Suppressor macrophage treated with lipopolysaccharide for 1 hour (primary cell): ENCODE results near the gene SLC22A31.

ENCODE experiments used
- DNase-seq, 3 donors: peaks; one replicate each; pipeline ENCODE4 v3.0.0-alpha.2; 2020 to 2022

The SLC22A31 gene

DNA sequence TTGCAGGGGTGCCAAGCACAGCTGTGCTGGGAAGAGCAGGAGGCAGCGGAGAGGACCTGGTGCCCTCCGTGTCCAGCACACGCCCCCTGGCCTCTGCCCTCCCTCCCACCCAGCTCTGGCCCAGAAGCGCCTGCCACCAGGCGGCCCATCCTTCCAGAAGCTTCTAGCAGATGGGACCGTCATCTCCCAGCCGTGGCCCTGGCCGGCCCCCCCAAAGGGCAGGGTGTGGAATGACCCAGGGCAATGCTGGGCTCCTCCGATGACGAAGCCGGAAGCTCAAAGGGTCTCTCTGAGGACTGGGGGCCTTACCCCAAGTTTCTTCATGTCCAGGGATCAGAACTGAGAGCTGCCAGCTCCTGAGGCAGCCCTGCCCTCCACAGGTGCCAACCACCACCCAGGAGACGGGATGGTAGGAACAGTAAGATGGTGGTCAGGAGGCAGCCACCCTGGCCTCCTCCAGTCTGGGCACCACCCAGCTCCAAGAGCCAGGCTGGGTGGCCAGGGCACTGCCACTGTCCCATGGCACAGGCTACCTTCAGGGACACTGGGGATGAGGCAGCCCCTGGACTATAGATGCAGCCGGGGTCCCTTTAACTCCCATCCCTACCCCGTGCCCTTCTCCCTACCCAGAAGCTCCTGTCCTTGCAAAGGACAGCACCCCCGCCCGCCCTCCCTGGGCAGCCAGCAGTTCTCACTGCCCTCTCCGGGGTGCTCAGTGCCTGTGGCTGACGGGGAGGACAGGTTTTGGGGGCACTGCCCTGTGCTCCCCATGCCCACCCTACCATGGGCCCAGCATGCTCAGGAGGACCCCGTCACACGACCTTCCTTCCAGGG lies 35.3 kb downstream of the SLC22A31 start:
- DNase-seq, result no peak

DNA sequence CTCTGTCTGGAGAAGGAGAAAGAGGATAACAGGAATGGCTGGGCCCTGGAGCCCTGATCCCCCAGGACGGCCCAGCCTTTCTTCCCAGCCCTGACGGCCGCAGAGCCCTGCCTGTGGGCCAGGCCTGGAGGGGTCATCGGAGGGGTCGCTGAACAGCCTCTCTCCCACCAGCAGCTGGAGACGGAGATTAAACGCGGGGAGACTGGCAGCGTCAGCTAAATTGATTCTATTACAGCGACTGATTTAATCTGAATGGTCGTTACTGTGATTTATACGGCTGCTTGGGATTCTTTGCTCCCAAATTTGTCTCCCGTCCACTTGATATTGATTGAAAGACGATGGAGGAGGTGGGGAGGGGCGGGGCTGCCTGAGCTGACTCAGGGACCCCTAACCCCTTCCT lies 35.9 kb downstream of the SLC22A31 start:
- DNase-seq, result no peak

DNA sequence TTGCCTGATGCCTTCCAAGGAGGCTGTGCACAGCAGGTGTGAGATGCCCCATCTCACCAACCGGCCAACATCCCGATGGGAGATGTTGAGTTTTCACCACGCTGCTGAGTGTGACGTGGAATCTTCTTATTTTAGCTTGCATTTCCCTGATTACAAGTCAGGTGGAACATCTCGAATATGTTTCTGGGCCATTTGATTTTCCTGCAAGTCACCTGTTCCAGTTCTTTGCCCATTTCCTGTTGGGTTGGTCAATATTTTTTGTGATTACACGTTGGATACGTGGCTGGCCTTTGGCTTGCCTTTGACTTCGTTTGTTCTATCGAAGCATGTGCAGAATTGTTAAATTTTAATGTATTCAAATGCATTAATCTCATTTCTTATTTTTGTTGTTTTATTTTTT lies 37.0 kb downstream of the SLC22A31 start:
- DNase-seq, result no peak

DNA sequence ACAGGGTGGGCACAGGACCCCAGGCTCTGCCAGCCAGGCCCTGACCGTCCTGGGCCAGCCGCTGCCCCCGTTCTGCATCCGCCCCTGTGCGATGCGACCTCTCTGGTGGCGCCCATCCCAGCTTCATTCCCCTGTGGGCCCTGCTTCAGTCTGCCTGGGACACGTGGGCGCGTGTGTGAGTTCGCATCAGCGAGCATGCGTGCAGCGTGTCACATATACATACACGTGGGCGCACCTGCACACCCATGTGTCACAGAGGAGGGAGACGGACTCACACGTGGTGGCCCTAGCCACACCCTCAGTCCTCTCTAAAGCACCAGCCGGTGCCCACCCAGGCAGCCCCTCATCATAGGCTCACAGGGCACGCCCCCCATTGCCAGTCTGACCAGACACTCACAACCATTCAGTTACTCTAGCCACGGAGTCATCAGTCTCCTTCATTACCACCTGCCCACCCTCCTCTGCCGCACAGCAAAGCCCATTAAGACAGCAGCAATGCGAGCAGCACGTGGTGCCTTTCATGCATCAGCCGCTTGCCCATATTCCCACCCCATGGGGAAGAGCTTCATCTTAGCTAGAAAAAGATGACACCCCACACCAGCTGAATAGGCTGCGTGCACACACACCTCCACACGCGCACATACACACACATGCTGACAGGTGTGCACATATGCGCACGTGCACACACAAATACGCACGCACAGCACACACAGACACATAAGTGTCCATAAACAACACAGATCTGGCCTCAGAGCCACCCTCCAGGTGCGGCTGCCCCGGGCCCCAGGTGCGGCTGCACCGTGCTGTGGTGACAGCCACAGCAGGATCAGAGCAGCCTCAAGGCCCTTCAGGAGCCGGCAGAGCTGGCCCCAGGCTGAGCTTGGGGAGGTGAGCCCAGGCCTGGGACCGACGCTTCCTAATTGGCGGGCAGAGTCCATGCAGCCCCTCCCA lies 38.3 kb downstream of the SLC22A31 start:
- no peak for DNase-seq

DNA sequence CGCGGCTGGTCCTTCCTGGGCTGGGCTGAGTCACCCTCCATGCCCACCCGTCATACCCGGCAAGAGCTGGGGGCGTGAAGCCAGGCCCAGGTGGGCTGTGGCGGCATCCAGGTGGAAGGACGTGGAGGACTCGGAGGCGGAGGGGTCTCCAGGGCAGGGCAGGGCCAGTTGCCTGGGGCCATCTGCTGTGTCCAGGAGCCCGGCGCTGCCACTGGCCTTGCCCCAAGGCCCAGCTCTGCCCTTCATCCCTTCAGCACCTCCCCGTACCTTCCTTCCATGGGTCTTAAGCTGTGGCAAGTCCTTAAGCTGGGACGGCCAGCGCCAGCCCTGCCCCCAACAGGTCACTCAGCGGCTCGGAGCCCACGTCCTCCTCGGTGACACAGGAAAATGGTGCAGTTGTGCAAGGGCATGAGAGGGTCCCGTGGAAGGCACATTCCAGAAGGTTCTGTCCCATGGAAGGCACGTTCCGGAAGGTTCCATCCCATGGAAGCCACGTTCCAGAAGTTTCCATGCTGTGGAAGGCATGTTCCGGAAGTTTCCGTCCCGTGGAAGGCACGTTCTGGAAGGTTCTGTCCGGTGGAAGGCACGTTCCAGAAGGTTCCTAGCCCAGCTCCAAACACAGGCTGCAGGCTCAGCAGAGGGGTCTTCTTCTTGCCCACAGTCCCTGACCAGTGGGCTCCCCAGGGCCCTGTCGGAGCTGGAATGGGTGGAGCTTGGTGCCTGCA lies 39.2 kb downstream of the SLC22A31 start:
- DNase-seq, result no peak

DNA sequence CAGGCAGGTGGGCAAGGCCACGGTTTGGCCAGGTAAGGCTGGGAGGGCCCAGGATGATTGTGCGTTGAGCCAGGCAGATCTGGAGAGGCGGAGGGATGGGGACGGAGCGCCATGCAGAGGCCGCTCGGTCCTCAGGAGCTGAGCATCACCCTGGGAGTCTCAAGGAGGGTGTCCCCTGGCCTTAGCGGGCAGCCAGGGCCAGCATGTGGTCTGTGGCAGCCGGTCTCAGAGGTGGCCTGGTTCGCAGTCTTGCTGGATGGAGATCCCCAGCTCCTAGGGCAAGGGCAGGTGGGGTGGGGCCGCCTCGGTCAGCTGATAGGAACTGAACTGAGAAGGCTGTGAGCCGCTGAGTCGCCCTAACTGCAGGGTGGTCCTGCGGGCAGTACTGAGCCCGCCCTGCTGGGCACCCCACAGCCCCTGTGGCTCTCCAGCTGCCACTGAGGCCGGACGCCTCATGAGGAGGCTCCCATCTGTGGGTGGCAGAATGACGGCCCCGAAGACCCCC lies 40.4 kb downstream of the SLC22A31 start:
- DNase-seq, result no peak

DNA sequence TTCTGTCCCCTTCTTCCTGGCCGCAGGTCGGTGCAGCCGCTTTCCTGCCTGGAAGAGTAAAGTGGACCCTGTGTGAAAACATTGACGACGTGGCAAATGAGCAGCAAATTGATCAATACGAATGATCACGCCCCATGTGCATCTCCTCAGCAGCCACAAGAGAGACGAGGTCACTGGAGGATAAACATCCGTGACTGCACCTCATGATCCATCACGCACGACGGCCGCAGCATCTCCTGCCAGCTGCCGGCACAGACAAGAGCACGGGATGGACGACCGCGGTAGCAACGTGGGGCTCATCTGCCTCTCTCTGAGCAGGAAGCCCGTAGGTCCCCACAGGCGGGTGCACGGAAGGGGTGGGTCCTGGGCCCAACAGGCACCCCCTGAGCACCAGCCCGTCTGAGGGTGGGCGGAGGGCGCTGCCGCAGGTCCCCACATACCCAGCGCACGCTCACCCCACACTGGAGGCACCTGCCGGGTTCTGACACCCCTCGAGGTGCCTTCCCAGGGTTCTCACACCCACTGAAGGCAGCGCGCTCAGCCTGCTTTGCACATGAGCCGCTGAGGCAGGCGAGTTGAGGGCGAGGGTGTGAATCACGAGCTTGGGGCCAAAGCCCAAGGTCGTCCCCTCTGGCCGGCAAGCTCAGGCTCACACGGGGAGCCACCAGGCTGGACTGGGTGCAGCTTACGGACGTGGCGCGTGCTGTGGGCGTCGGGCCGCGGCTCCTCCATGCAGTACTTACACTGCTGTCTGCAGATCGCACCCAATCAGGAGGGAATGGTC lies 41.1 kb downstream of the SLC22A31 start:
- DNase-seq, result no peak

DNA sequence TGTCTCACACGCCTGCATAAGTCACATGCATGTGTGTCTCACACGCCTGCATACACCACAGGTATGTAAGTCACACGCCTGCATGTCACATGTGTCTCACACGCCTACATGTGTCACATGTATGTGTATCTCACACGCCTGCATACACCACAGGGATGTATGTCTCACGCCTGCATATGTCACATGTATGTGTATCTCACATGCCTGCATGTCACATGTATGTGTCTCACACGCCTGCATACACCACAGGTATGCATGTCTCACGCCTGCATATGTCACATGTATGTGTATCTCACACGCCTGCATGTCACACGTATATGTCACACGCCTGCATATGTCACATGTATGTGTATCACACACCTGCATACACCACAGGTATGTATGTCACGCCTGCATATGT lies 42.6 kb downstream of the SLC22A31 start:
- no peak for DNase-seq

DNA sequence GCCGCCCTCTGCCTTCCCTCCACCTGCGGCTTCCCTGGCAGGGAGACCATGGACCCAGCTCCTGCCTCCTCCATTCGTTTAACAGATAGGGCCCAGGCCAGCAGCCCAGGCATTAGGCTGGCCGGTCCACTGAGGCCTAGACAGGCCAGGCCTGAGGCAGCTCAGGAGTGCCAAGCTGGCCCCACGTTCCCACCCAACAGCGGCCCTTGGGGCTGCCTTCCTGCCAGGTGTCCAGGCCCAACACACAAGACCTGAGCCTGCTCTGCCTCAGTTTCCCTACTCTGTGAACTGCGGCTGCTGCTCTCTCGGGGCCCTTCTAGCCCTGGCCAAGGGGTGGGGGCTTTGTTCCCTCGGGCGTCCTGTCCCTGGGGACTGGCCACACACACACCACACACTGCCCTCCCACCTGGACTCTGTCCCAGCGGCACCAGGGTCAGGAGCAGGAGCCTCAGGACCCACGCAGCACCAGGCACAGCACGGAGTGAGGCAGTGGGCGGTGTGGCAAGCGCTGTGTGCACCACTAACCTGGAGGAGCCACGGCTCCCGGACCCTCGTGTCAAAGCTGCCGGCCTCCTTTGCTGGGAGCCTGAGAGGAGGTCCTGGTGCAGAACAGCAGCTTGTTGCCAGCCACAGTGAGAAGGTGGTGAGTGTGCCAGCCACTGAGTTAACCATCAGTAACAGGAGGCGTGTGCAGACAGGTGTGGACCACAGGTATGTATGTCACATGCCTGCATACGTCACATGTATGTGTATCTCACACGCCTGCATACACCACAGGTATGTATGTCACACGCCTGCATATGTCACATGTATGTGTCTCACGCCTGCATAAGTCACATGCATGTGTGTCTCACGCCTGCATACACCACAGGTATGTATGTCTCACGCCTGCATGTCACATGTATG lies 43.3 kb downstream of the SLC22A31 start:
- no peak for DNase-seq

DNA sequence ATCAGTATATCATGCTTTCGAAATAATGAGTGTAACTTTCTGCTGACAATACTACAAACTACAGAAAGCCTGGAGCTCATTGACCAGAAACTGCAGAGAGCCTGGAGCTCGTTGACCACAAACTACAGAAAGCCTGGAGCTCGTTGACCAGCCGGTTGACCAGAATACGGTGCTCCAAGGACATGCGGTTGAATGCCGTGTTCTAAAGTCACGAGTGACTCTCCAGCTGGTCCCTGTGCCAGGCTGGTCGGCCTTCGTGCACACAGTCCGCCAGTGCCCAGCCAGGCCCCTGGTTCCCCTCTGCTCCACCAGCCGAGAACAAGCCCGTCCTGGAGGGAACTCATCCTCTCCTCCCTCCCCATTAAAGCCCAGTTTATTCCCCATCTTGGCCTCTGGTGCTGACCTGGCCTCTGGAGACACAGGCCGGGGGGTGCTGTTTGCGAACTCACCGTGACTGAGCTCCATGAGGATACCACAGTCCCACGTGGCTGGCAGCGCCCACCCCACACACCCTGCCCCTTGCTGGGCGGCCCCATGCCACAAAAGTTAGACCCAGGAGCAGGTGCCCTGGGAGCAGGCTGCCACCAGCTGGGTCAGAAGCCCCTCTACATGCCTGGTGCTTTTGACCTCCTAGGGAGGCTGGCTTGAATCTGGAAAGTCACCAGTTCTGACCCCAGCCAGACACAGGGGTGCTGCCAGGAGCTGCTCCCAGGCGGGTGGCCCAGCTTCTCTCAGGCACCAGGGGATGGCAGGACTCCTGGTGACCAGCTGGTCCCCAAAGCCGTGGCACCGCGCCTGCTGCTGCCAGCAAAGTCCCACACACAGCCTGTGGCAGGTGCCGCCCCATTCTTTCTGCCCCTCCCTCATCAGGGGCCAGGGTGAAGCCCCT lies 44.2 kb downstream of the SLC22A31 start:
- DNase-seq, result no peak

DNA sequence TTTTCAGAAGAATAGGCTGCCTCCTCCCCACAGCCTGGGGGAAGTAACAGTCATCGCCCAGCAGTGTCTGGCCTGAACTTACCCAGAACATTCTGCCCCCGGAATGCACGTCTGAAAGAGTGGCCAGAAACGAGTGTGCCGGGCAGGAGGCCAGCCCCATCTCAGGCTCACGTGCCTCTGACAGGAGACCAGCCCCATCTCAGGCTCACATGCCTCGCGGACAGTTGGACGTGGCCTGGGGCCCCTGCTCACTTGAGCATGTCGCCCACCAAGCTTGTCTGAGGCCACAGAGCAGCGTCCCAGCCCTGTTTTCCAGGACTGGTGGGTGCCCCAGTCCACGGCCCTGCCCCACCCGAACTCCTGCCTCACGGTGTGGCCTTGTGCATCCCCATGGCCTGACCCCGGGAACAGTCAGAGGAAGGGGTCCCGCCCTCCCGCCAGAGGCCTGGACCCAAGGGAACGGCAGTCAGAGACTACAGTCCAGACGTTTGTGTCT lies 45.1 kb downstream of the SLC22A31 start:
- peak; percentile 17 to 26 (median 22) for DNase-seq

DNA sequence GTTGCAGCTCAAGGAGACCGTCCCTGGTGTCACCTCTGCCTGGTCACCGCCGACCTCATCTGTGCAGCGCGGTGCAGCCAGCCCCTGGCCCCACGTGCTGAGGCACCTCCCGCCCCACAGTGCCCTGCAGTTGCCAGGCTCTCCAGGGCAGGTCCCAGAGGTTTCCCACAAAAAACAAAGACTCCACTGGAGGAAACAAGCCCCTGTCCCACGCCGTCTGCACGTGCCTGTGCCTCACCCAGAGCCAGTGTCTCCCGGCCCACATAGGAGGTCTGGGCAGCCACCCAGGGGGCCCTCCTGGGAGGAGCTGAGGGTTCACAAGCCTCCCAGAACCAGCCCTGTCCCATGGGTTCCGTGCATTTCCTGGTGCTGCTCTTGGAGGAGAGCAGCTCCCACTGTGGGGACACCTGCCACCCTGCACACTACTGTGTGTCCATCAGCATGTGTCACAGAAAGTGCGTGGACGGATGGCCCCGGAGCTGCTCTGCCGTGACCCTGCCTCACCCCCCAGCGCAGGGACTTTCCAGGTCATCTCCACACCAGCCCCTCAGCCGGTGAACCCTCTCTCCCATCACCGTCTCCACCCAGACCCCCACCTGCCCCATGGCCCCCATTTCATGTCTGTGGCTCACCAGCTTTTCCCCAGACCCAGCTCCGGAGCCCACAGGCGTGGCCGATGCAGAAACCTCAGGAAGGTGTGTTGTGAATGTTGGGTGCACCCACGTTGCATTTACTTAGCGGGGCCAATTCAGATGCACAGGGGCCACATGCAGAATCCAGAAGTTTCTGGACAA lies 45.8 kb downstream of the SLC22A31 start:
- no peak for DNase-seq

DNA sequence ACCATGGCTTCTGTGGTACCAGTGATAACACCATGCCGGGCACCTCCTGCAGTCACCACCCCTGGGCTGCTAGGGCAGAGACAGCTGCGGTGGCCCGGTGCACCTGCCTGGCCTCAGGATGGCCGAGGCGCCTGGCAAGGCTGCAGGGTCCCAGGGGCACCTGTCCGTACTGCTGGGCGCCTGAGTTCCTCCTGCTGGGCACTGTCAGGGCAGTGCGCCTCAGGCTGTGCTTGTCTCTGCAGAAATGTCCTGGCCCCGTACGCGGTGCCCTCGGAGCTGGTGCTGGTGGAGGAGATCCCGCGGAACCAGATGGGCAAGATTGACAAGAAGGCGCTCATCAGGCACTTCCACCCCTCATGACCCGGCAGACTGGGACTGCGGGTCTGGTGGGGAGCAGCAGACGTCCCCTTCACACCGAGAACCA lies 46.5 kb downstream of the SLC22A31 start:
- DNase-seq, result no peak

DNA sequence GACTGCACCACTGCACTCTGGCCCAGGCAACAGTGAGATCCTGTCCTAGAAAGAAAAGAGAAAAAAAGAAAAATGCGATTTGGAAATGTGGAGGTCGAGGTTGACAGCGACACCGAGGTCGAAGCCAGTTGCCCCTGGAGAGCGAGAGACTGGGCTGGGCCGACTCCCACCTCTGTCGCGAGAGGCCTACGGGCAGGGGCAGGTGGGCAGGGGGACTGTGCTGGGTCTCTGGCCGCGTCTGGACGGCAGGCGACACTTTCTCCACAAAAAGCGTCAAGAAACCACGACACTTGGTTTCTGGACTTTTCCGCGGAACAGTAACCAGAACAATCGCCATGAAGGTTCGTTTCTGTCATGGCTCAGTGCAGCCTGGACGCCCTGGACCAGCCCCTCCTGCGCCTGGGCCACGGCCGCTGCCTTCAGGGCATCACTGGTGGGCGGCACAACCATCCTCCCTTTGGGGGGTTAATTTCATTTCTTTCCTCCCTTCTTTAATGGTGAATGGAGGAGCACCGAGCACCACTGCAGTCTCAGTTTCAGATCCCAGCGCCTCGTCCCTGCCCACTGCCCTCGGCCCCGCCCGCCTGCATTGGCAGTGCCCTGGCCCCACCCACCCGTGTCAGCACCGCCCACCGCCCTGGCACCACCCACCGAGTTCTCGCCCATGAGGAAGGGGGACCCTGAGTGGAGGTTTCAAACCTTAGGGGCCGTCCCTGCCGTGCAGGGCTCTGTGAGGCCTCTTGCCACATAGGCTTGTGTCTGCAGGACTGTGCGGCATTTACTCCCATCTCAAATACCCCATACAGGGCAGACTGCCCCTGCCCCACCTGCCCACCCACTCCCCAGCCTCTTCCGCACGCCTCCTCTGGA lies 47.3 kb downstream of the SLC22A31 start:
- peak in 2 of 3 donors; percentile 24 to 28 for DNase-seq

DNA sequence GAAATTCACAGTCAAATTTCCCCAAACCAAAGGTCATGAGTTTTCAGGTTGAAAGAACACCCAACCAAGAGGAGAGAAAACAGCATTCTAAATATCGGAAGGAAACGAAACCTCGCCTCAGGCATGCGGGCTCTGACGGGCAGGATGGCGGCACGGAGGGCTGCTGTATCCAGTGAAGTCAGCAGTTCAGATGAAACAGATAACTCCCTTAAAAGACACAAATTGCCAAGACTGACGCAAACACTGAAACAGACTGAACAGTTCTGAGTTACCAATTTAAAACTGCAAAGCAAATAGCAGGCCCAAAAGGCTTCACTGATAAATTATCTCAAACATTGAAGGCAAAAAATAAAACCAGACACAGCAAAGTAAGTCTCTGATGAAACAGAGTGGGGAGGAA lies 49.4 kb downstream of the SLC22A31 start:
- no peak for DNase-seq

DNA sequence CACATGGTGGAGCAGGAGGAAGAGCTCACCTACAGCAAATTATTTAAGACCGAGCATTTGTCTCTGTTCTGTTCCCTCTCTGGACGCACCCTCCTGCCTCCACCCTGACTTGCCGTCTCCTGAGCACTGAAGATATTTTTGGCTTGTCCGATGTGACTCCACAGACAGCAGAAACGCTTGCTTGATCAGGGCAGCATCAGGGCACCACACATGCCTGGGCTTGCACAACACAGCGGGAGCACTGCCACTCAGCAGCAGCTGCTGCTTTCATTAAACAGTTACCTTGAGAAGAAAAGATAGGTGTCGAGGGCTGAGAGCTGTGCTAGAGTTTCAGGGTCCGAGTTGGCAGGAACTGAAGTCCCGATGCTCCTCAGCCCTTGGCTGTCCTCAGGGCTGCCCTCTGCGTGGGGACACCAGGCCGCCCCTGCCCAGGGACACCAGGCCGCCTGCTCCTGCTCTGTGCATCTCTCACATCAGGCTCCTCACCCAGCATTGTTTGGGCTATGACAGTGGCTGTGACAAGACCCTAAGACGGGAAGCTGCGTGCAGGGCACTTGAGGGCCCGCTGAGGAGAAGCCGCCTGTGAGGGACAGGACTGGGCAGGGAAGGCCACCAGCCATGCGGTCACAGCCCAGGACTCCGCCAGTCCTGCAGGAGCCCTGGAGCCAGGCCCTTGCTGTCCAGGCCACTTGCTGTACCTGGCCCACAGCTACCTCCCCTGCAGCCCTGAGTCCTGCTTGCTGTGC lies 50.1 kb downstream of the SLC22A31 start:
- no peak for DNase-seq

DNA sequence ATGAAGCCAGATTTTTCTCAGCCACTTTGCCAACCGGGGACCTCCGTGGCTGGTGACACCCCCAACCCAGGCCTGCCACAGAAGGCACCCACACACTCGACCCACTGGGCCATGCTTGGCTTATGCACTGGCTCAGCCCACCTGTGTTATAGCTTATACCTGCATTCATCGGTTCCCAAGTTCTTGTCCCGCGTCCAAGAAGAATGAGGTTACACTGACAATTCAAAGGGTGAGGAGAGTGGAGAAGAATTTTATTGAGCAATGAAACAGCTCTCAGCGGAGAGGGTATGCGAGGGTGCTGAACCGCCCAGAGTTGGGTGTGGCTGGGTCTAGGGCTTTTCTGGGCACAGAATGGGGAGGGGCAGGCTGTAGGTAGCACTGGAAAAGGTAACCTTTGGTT lies 51.0 kb downstream of the SLC22A31 start:
- DNase-seq, result no peak
